Type B pancreatic cell (in vitro differentiated cells): ENCODE results near the gene MCC. TPM values are rescaled to one million over a fixed set of nuclear protein-coding genes. Genes with fewer than 3 reads are reported as not detected.

Experiments used
- DNase-seq: peaks from one replicate; pipeline ENCODE4 v3.0.0; 2021; ENCODE audit warnings: mixed read lengths; ENCODE audit not compliant: unreplicated experiment; ENCODE audit errors: extremely low spot score
- H3K27ac Mint-ChIP-seq: 2 replicates; pipeline ENCODE4 v1.8.0; 2021; ENCODE audit warnings: mild to moderate bottlenecking, mixed read lengths
- H3K27me3 Mint-ChIP-seq: 2 replicates; pipeline ENCODE4 v1.8.0; 2021; ENCODE audit warnings: mixed read lengths
- H3K36me3 Mint-ChIP-seq: 2 replicates; pipeline ENCODE4 v1.8.0; 2021; ENCODE audit warnings: mixed read lengths
- H3K4me1 Mint-ChIP-seq: one replicate; pipeline ENCODE4 v1.8.0; 2021; ENCODE audit warnings: mixed read lengths; ENCODE audit not compliant: unreplicated experiment
- H3K4me3 Mint-ChIP-seq: 2 replicates; pipeline ENCODE4 v1.8.0; 2021; ENCODE audit warnings: mild to moderate bottlenecking, mixed read lengths
- H3K9me3 Mint-ChIP-seq: 2 replicates; pipeline ENCODE4 v1.8.0; 2021; ENCODE audit warnings: mixed read lengths
- total RNA-seq: library from RNA; stranded (reverse); gene quantifications from 2 replicates; pipeline ENCODE4 v1.2.1, GENCODE V29; 2021; ENCODE audit warnings: low replicate concordance
- TF ChIP-seq, protein P1 (sequence below): fragments of 200-600 bp; sonication (generic); conservative IDR thresholded peaks from 2 replicates; pipeline ENCODE4 v1.5.0; 2021; ENCODE audit warnings: antibody characterized with exemption, mild to moderate bottlenecking

Gene MCC
- total RNA-seq, 1 donor from 2014 or later: 24.0 TPM

DNA sequence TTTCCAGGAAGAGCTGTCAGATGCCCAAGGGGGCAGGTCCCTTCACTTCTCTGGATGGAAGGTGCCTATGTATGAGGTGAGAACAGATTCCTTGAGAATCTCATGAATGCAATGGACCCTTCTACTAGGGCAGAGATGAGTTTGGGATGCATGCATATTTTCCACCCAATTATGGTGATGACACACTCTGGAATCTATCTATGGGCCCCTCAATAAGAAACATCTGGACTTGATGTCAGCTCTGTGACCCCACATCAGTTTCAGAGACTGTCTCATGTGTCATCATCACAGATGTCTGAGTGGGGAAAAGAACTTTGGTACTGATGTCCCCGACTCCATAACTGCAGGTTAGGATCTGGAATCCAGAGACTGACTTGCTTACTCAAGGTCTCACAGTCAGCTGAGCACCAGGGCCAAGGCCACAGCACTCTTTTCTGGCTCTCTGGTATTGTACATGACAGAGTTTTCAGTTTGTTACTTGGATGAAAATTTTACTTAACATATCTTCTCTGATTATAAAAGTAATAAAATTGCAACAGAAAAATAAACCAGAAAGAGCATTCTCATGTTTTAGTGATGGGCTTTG, 334.6 kb downstream of the MCC start:
- Mint-ChIP-seq H3K36me3 (peaks cover 4% of the 10 kb centered on the region), H3K4me3 (no peak overlapping the region), H3K27me3 (no peaks in the 10 kb centered on the region), H3K27ac (no peak overlapping the region), H3K4me1 (peaks cover 18% of the 10 kb centered on the region), H3K9me3 (no peaks in the 10 kb centered on the region)
- DNase-seq: no peak
- TF ChIP-seq, protein P1, sequence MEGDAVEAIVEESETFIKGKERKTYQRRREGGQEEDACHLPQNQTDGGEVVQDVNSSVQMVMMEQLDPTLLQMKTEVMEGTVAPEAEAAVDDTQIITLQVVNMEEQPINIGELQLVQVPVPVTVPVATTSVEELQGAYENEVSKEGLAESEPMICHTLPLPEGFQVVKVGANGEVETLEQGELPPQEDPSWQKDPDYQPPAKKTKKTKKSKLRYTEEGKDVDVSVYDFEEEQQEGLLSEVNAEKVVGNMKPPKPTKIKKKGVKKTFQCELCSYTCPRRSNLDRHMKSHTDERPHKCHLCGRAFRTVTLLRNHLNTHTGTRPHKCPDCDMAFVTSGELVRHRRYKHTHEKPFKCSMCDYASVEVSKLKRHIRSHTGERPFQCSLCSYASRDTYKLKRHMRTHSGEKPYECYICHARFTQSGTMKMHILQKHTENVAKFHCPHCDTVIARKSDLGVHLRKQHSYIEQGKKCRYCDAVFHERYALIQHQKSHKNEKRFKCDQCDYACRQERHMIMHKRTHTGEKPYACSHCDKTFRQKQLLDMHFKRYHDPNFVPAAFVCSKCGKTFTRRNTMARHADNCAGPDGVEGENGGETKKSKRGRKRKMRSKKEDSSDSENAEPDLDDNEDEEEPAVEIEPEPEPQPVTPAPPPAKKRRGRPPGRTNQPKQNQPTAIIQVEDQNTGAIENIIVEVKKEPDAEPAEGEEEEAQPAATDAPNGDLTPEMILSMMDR: no peak

DNA sequence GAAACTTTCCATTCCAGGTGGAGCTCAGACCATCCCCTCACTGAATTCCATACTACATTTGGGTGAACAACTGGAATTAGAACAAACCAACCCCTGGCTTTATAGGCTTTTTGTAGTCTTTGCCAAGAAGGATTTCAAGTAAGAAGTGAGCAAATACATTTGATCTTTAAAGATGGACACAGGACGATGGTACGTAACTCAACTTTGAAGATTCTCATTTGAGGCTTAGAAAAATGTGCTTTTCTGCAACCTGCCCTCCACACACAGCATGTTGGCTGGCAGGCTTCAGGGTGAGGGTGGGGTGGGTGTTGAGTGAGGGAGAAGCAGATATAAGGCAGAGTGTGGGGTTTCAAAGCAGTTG, 335.9 kb downstream of the MCC start:
- Mint-ChIP-seq H3K9me3 (no peaks in the 10 kb centered on the region), H3K27me3 (no peaks in the 10 kb centered on the region), H3K36me3 (peaks cover 4% of the 10 kb centered on the region), H3K4me1 (peaks cover 22% of the 10 kb centered on the region), H3K4me3 (no peak overlapping the region), H3K27ac (no peak overlapping the region)
- DNase-seq: no peak
- TF ChIP-seq, protein P1: no peak

DNA sequence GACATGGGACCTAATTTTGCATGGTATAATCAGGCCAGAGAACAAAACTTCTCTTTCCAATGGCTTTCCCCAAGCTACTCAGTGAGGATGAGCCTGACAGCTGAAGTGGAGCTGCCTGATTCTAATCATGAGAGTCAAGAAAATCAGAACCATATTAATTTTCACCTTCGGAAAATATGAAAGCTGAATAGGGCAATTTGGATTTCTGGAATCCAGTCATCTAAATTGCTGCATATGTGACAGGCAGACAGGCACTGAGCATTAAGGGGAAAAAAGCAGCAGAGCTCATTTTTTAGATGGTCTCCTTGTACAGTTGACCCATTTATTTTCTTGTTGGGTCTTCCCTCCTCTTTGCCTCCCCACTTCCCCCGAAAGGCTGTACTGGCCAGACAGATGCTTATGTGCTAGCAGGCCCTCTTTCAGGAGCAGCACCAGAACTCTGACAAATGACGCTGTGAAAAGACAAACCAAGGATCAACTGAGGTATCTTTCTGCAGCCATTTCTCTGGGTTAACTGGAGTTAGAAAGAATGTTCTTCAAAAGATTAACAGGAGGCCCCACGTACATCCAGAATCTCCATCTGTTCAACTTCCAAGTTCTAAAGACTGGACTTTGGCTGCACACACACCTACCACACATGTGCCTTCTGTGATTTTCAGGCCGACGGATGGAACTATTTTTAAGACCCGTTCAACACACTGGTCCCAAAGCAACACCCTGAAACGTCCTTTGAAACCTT, 336.4 kb downstream of the MCC start:
- Mint-ChIP-seq H3K4me1 (peaks cover 27% of the 10 kb centered on the region), H3K9me3 (no peaks in the 10 kb centered on the region), H3K36me3 (peaks cover 4% of the 10 kb centered on the region), H3K27me3 (no peaks in the 10 kb centered on the region), H3K4me3 (no peak overlapping the region), H3K27ac (no peak overlapping the region)
- no peak for DNase-seq
- TF ChIP-seq, protein P1: no peak

DNA sequence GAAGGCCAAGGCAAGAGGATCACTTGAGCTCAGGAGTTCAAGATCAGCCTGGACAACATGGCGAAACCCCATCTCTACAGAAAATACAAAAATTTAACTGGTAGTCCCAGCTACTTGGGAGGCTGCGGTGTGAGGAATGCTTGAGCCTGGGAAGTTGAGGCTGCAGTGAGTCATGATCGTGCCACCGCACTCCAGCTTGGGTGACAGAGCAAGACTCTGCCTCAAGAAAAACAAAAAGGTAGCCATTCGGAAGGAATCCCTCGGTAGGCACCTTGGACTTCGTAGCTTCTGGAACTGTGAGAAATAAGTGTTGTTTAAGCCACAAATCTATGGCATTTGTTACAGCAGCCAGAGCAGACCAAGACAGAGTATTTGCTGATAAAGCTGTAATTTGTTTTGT, 337.4 kb downstream of the MCC start:
- Mint-ChIP-seq H3K4me1 (peaks cover 29% of the 10 kb centered on the region), H3K36me3 (peaks cover 4% of the 10 kb centered on the region), H3K27ac (no peak overlapping the region), H3K9me3 (no peaks in the 10 kb centered on the region), H3K4me3 (no peak overlapping the region), H3K27me3 (no peaks in the 10 kb centered on the region)
- TF ChIP-seq, protein P1: no peak
- no peak for DNase-seq

DNA sequence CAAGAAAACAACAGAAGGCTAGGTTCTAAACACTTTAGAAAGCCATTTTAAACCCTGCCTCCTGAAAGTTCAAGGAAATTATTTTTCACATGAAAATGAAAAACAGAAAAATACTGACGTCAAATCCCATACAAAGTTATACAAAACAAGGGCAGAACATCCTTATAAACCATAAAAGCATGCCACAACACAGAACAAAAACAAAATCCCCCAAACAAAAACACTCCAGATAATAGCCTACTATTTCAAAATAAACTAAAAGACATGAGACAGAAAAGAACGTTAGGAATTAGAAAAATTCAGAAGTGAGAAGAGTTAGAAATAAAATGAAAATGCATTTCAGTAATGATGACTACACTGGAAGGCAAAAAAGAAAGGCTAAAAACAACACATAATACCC, 338.0 kb downstream of the MCC start:
- H3K4me1 Mint-ChIP-seq: peaks cover 31% of the 10 kb centered on the region
- H3K36me3 Mint-ChIP-seq: peaks cover 4% of the 10 kb centered on the region
- DNase-seq: no peak
- TF ChIP-seq, protein P1: no peak
- H3K27ac Mint-ChIP-seq: no peak overlapping the region
- no peak overlapping the region for H3K4me3 Mint-ChIP-seq
- no peaks in the 10 kb centered on the region for H3K9me3 Mint-ChIP-seq
- H3K27me3 Mint-ChIP-seq: no peaks in the 10 kb centered on the region
